Measurements from ENCODE around the gene GNAL. TPM values are rescaled to one million over a fixed set of nuclear protein-coding genes. Genes with fewer than 3 reads are reported as not detected.
A peak's percentile ranks its signal among the peaks of the same experiment; 100 is the strongest.
"Not testable (repeated sequence)": the region's sequence is repeated elsewhere in the genome, so short reads cannot be mapped to it uniquely, and the experiment has no call there.

The GNAL gene
- total RNA-seq, 1 donor from 2014 or later, result 5.9 TPM

- DNase-seq (ENCODE audit: low spot score in 2 of 2), result no peak
- Histone ChIP-seq H3K4me1 (peaks cover 0 to 3% of the 10 kb centered on the region in 2 donors), H3K27me3 (no peaks in the 10 kb centered on the region), H3K9me3 (no peaks in the 10 kb centered on the region), H3K4me3 (peak overlapping the region; percentile 57 to 98), H3K36me3 (no peaks in the 10 kb centered on the region), H3K27ac (peak overlapping the region; percentile 72 to 89)
- TF ChIP-seq CTCF (IDR thresholded peaks at IDR 0.05), result no peak
- intact Hi-C loops (cut with DNase I), result loop anchor here (1.0 to 2.0 kb wide), 3 partner anchors 161 to 291 kb away; partner anchors contain the start of genes CHMP1B and IMPA2
Observed at GRCh38 chr18:11689669-11690565, 853 bp downstream of the GNAL start.

- DNase-seq (ENCODE audit: low spot score in 2 of 2); H3K27ac ChIP-seq; H3K4me3 ChIP-seq; H3K9me3 ChIP-seq; intact Hi-C loops (cut with DNase I); H3K4me1 ChIP-seq; H3K27me3 ChIP-seq; H3K36me3 ChIP-seq: not testable (repeated sequence)
Observed at GRCh38 chr18:11690660-11691059, 1.6 kb downstream of the GNAL start.

- H3K36me3 ChIP-seq, result no peaks in the 10 kb centered on the region
- H3K4me1 ChIP-seq, result no peaks in the 10 kb centered on the region
- no peak overlapping the region for H3K4me3 ChIP-seq
- no peak overlapping the region for H3K27ac ChIP-seq
- TF ChIP-seq CTCF (IDR thresholded peaks at IDR 0.05), result no peak
- H3K27me3 ChIP-seq, result no peaks in the 10 kb centered on the region
- intact Hi-C loops (cut with DNase I), result no loop called here
- DNase-seq (ENCODE audit: low spot score in 2 of 2), result no peak
- no peaks in the 10 kb centered on the region for H3K9me3 ChIP-seq
Observed at GRCh38 chr18:11695736-11696135, 6.7 kb downstream of the GNAL start.

- DNase-seq (ENCODE audit: low spot score in 2 of 2), result no peak
- TF ChIP-seq CTCF (IDR thresholded peaks at IDR 0.05), result no peak
- H3K27me3 ChIP-seq, result no peaks in the 10 kb centered on the region
- no peaks in the 10 kb centered on the region for H3K4me1 ChIP-seq
- no peaks in the 10 kb centered on the region for H3K36me3 ChIP-seq
- H3K27ac ChIP-seq, result no peak overlapping the region
- intact Hi-C loops (cut with DNase I), result no loop called here
- H3K4me3 ChIP-seq, result no peak overlapping the region
- H3K9me3 ChIP-seq, result no peaks in the 10 kb centered on the region
Observed at GRCh38 chr18:11696451-11696850, 7.4 kb downstream of the GNAL start.

- no peak for TF ChIP-seq CTCF (IDR thresholded peaks at IDR 0.05)
- H3K9me3 ChIP-seq, result no peaks in the 10 kb centered on the region
- H3K27me3 ChIP-seq, result no peaks in the 10 kb centered on the region
- H3K4me3 ChIP-seq, result no peak overlapping the region
- intact Hi-C loops (cut with DNase I), result no loop called here
- DNase-seq (ENCODE audit: low spot score in 2 of 2), result no peak
- H3K27ac ChIP-seq, result no peak overlapping the region
- no peaks in the 10 kb centered on the region for H3K36me3 ChIP-seq
- no peaks in the 10 kb centered on the region for H3K4me1 ChIP-seq
Observed at GRCh38 chr18:11700876-11701275, 11.8 kb downstream of the GNAL start.

GRCh38 chr18:11710578-11710977 lies 21.5 kb downstream of the GNAL start:
- no peak overlapping the region for H3K27ac ChIP-seq
- no peaks in the 10 kb centered on the region for H3K4me1 ChIP-seq
- intact Hi-C loops (cut with DNase I), result no loop called here
- H3K36me3 ChIP-seq, result no peaks in the 10 kb centered on the region
- no peak for DNase-seq (ENCODE audit: low spot score in 2 of 2)
- no peaks in the 10 kb centered on the region for H3K27me3 ChIP-seq
- TF ChIP-seq CTCF (IDR thresholded peaks at IDR 0.05), result no peak
- H3K4me3 ChIP-seq, result no peak overlapping the region
- peaks cover 0 to 13% of the 10 kb centered on the region in 2 donors for H3K9me3 ChIP-seq

All from ascending aorta (tissue), 2 donors.